GM23248 (cell line): ENCODE results near the gene KLHDC3.

Experiments
- EZH2 ChIP-seq: fragments of 200-600 bp; sonication (generic); IDR thresholded peaks from 2 replicates; pipeline ENCODE4 v1.6.1; 2018; ENCODE audit warnings: antibody characterized with exemption, mild to moderate bottlenecking; ENCODE audit not compliant: insufficient read depth, poor library complexity, severe bottlenecking
- EZH2phosphoT487 ChIP-seq: fragments of 200-600 bp; sonication (generic); IDR thresholded peaks from 2 replicates; pipeline ENCODE4 v1.6.1; 2018; ENCODE audit warnings: antibody characterized with exemption, moderate library complexity, mild to moderate bottlenecking, low read depth; ENCODE audit not compliant: insufficient read depth

DNA sequence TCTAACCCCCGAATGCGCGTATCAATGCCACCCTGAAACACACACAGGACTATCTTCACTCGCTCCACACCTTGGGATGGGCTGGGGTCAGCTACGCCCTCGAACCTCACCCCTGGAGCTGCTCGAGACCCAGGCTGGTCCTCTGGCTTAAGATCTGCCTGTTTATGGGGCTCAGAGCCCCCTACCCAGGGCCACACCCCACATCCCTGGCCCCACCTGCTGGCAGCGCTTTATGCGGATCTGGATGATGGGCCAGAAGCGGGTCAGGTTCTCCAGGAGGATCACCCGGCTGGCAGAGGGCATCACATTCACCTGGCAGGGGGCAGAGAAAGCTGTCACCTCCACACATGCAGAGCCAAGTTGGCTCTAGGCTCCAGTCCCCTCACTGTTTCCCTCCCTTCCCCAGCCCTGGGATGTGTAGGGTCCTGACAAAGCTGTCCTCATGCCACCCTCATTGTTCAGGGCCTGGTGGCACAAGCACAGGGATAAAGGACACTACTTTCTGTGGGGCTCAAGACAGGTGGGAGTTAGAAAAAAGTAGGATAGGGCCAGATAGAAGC lies 31.4 kb downstream of the KLHDC3 start:
- TF ChIP-seq EZH2phosphoT487: no peak
- TF ChIP-seq EZH2: no peak
